ENCODE data around the gene KCNG2. TPM values are rescaled to one million over a fixed set of nuclear protein-coding genes. Genes with fewer than 3 reads are reported as not detected.

The KCNG2 gene
- total RNA-seq, 1 donor, result under 0.01 TPM

DNA sequence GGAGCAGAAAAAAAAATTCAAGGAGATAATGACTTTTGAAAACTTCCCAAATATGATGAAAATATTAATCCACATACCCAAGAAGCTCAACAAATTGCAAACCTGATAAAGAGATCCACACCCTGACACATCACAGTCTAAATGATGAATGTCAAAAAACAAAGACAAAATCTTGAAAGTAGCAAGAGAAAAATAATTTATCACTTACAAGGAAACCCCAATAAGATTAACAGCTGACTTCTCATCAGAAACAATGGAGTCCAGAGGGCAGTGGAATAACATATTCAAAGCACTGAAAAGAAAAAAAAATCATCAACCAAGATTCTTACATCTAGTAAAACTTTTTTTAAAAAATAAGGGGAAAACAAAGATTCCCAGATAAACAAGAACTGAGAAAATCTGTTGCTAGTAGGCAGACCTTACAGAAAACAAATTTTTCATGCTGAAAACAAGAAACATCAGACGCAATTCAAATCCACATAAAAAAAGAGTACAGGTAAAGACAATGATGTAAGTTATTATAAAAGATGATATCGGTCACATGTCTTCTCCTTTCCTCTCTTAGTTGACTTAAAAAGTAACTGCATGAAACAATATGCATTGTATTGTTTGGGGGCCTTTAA lies 132.4 kb downstream of the KCNG2 start:
- no peak overlapping the region for H3K4me3 ChIP-seq (ENCODE audit: low read depth, low read length)
- no peak for DNase-seq (ENCODE audit: low read depth)
- TF ChIP-seq, protein P1, sequence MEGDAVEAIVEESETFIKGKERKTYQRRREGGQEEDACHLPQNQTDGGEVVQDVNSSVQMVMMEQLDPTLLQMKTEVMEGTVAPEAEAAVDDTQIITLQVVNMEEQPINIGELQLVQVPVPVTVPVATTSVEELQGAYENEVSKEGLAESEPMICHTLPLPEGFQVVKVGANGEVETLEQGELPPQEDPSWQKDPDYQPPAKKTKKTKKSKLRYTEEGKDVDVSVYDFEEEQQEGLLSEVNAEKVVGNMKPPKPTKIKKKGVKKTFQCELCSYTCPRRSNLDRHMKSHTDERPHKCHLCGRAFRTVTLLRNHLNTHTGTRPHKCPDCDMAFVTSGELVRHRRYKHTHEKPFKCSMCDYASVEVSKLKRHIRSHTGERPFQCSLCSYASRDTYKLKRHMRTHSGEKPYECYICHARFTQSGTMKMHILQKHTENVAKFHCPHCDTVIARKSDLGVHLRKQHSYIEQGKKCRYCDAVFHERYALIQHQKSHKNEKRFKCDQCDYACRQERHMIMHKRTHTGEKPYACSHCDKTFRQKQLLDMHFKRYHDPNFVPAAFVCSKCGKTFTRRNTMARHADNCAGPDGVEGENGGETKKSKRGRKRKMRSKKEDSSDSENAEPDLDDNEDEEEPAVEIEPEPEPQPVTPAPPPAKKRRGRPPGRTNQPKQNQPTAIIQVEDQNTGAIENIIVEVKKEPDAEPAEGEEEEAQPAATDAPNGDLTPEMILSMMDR (IDR thresholded peaks at IDR 0.05; ENCODE audit: insufficient read depth, low read depth, low read length), result no peak

DNA sequence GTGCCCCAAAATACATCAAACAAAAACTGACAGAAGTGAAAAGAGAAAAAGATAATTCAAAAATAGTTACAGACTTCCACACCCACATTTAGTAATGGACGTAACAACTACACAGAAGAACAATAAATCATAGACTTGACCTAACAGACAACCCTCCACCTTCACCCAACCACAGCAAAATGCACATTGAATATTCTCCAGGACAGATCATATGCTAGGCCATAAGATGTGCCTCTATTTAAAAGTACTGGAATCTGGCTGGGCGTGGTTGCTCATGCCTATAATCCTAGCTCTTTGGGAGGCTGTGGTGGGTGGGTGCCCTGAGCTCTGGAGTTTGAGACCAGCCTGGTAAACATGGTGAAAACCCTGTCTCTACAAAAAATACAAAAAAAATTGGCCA lies 133.7 kb downstream of the KCNG2 start:
- TF ChIP-seq, protein P1 (IDR thresholded peaks at IDR 0.05; ENCODE audit: insufficient read depth, low read depth, low read length), result no peak
- no peak for DNase-seq (ENCODE audit: low read depth)
- H3K4me3 ChIP-seq (ENCODE audit: low read depth, low read length), result no peak overlapping the region

DNA sequence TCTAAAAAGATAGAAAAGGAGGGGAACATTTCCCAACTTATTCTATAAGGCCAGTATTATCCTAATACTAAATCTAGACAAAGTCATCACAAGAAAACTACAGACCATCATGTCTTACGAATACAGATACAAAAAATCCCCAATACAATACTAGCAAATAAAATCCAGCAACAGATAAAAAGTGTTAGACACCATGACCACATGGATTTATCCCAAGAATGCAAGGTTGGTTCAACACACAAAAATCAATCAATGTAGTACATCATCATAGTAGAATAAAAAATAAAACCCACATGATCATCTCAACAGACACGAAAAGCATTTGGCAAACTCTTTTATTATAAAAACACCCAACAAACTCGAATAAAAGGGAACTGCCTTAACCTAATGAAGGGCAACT lies 135.2 kb downstream of the KCNG2 start:
- H3K4me3 ChIP-seq (ENCODE audit: low read depth, low read length), result no peak overlapping the region
- no peak for DNase-seq (ENCODE audit: low read depth)
- TF ChIP-seq, protein P1 (IDR thresholded peaks at IDR 0.05; ENCODE audit: insufficient read depth, low read depth, low read length), result no peak

DNA sequence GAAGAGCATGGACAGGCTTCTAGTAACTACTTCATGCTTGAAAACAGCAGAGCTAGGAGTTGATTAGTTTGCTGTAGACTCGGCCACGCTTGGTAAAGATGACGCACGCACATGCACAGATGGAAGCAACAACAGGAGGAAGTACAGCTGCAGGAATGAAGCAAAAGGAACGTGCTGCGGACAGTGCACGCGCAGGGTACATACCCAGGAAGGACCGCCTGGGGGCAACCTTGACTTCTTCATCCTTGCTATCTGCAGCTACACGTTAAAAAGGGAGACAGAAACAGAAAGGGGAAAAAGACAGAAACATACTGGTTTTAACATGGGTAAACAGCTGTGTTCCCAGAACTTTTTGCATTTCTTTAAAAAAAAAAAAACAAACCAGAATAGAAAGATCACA lies 136.0 kb downstream of the KCNG2 start:
- TF ChIP-seq, protein P1 (IDR thresholded peaks at IDR 0.05; ENCODE audit: insufficient read depth, low read depth, low read length), result peak; percentile 69
- DNase-seq (ENCODE audit: low read depth), result peak; percentile 84
- no peak overlapping the region for H3K4me3 ChIP-seq (ENCODE audit: low read depth, low read length)

DNA sequence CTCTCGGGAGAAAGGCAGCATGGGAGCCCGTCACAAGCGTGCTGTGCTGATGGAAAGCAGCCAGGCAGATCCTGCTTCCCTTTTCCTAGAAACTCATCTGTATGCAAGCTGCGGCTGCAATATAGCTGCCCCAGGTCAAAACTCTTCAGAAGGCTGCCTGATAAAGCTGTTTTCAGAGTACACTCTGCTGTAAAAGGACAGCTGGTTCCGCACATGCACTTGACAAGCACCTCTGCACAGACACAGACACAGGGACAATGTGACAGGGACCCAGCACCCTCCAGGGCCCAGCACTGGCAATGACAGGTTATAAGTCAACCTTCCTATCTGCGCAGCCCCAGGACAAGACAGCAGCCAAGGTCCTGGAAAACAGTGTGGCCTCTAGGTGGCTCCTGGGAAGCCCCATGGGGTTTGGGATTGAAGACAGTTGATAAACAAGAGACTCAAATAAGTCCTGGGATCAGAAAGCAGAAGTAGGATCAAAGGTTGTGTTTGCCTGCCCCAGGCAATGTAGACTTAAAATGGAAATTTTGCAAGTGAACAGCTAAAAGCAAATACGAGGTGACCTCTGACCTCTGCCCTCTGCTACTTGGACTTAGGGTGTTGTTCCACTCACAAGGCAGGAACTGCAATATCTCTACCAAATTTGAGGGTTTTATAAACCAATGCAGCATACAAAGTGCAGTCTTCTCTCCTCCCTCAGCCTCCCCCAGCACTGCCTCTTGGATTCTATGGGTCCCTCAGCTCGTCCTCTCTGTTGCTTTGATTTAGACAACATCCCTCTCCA lies 136.8 kb downstream of the KCNG2 start:
- TF ChIP-seq, protein P1 (IDR thresholded peaks at IDR 0.05; ENCODE audit: insufficient read depth, low read depth, low read length), result peak; percentile 8
- H3K4me3 ChIP-seq (ENCODE audit: low read depth, low read length), result no peak overlapping the region
- DNase-seq (ENCODE audit: low read depth), result peak; percentile 37

DNA sequence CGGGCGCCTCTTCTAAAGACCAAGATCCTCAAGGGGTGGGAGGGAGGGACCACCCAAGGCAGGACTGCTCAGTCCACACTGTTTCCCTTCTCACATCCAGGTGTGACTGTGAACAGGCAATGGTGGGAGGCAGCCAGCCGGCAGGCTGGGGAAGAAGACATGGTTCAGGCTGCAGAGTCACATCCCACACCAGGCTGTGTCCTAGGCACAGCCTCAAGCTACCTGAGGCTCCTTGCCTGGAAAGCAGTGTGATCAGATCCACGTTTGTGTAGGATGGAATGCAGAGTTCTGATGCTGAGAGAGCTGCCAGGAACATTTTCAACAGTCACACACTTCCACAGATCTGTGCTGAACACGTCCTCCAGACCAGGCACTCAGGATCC lies 137.4 kb downstream of the KCNG2 start:
- TF ChIP-seq, protein P1 (IDR thresholded peaks at IDR 0.05; ENCODE audit: insufficient read depth, low read depth, low read length), result no peak
- DNase-seq (ENCODE audit: low read depth), result no peak
- H3K4me3 ChIP-seq (ENCODE audit: low read depth, low read length), result no peak overlapping the region

Measured in fibroblast of villous mesenchyme (primary cell).